Nephron (organoid): ENCODE results near the gene SCLT1.
"Not testable (repeated sequence)": the region's sequence is repeated elsewhere in the genome, so short reads cannot be mapped to it uniquely, and the experiment has no call there.

ENCODE experiments used
- H3K27ac Mint-ChIP-seq, 3 experiments: 2 replicates each; pipeline ENCODE4 v1.8.0; 2020; ENCODE audit warnings: mixed read lengths in 3 of 3, mild to moderate bottlenecking in 2 of 3, moderate library complexity in 1 of 3
- H3K27me3 Mint-ChIP-seq: 2 replicates; pipeline ENCODE4 v1.8.0; 2021; ENCODE audit warnings: low read depth, mild to moderate bottlenecking, moderate library complexity, mixed read lengths
- H3K36me3 Mint-ChIP-seq: 2 replicates; pipeline ENCODE4 v1.8.0; 2020; ENCODE audit warnings: low read depth, mixed read lengths
- H3K4me1 Mint-ChIP-seq: 2 replicates; pipeline ENCODE4 v1.8.0; 2020; ENCODE audit warnings: mixed read lengths
- H3K4me3 Mint-ChIP-seq, 3 experiments: 2 replicates each; pipeline ENCODE4 v1.8.0; 2020; ENCODE audit warnings: mild to moderate bottlenecking in 3 of 3, mixed read lengths in 3 of 3, moderate library complexity in 2 of 3
- H3K9me3 Mint-ChIP-seq: 2 replicates; pipeline ENCODE4 v1.8.0; 2020; ENCODE audit warnings: mixed read lengths
- CTCF ChIP-seq, 3 experiments: fragments of 200-600 bp; sonication (generic); IDR thresholded peaks; one replicate each; pipeline ENCODE4 v1.5.0; 2021; ENCODE audit warnings: antibody characterized with exemption in 3 of 3; ENCODE audit not compliant: unreplicated experiment in 3 of 3

Gene SCLT1

GRCh38 chr4:129129143-129129542 lies 35.8 kb upstream of the SCLT1 start:
- no peaks in the 10 kb centered on the region for H3K36me3 Mint-ChIP-seq
- no peak overlapping the region for H3K4me3 Mint-ChIP-seq
- no peaks in the 10 kb centered on the region for H3K4me1 Mint-ChIP-seq
- no peaks in the 10 kb centered on the region for H3K27me3 Mint-ChIP-seq
- peaks cover 8% of the 10 kb centered on the region for H3K9me3 Mint-ChIP-seq
- no peak overlapping the region for H3K27ac Mint-ChIP-seq
- TF ChIP-seq CTCF (IDR thresholded peaks at IDR 0.05; ENCODE audit: unreplicated experiment in 3 of 3): no peak

GRCh38 chr4:129126614-129127013 lies 33.3 kb upstream of the SCLT1 start:
- H3K36me3 Mint-ChIP-seq, H3K27me3 Mint-ChIP-seq, H3K9me3 Mint-ChIP-seq, H3K4me3 Mint-ChIP-seq, H3K27ac Mint-ChIP-seq, H3K4me1 Mint-ChIP-seq: not testable (repeated sequence)

GRCh38 chr4:129117705-129118104 lies 24.4 kb upstream of the SCLT1 start:
- H3K9me3 Mint-ChIP-seq: no peaks in the 10 kb centered on the region
- no peak overlapping the region for H3K4me3 Mint-ChIP-seq
- no peaks in the 10 kb centered on the region for H3K4me1 Mint-ChIP-seq
- no peak for TF ChIP-seq CTCF (IDR thresholded peaks at IDR 0.05; ENCODE audit: unreplicated experiment in 3 of 3)
- H3K36me3 Mint-ChIP-seq: no peaks in the 10 kb centered on the region
- no peaks in the 10 kb centered on the region for H3K27me3 Mint-ChIP-seq
- no peak overlapping the region for H3K27ac Mint-ChIP-seq

- H3K4me3 Mint-ChIP-seq: no peak overlapping the region
- TF ChIP-seq CTCF (IDR thresholded peaks at IDR 0.05; ENCODE audit: unreplicated experiment in 3 of 3): no peak
- H3K27me3 Mint-ChIP-seq: no peaks in the 10 kb centered on the region
- no peaks in the 10 kb centered on the region for H3K4me1 Mint-ChIP-seq
- no peak overlapping the region for H3K27ac Mint-ChIP-seq
- H3K36me3 Mint-ChIP-seq: no peaks in the 10 kb centered on the region
- no peaks in the 10 kb centered on the region for H3K9me3 Mint-ChIP-seq
Observed at GRCh38 chr4:129113919-129114318, 20.6 kb upstream of the SCLT1 start.

GRCh38 chr4:129113434-129113833 lies 20.1 kb upstream of the SCLT1 start:
- H3K27me3 Mint-ChIP-seq: no peaks in the 10 kb centered on the region

GRCh38 chr4:129111919-129112318 lies 18.6 kb upstream of the SCLT1 start:
- Mint-ChIP-seq H3K4me3 (no peak overlapping the region), H3K27me3 (no peaks in the 10 kb centered on the region), H3K4me1 (no peaks in the 10 kb centered on the region), H3K36me3 (no peaks in the 10 kb centered on the region), H3K9me3 (no peaks in the 10 kb centered on the region), H3K27ac (no peak overlapping the region)
- no peak for TF ChIP-seq CTCF (IDR thresholded peaks at IDR 0.05; ENCODE audit: unreplicated experiment in 3 of 3)

More at GRCh38 chr4:129113434-129113833, 20.1 kb upstream of the SCLT1 start:
- Mint-ChIP-seq H3K36me3 (no peaks in the 10 kb centered on the region), H3K4me1 (no peaks in the 10 kb centered on the region), H3K4me3 (no peak overlapping the region), H3K27ac (no peak overlapping the region), H3K9me3 (no peaks in the 10 kb centered on the region)
- no peak for TF ChIP-seq CTCF (IDR thresholded peaks at IDR 0.05; ENCODE audit: unreplicated experiment in 3 of 3)
